Measurements from ENCODE around the gene ITGA1.

GRCh38 chr5:52773342-52773741, 14.4 kb upstream of the ITGA1 start:
- no peak for TF ChIP-seq CTCF (IDR thresholded peaks at IDR 0.05)
- TF ChIP-seq POLR2AphosphoS5 (IDR thresholded peaks at IDR 0.05; ENCODE audit: low read depth, low read length) = no peak
- no peak for TF ChIP-seq SIN3A (IDR thresholded peaks at IDR 0.05; ENCODE audit: borderline replicate concordance, insufficient read depth, low read depth, low read length)
- no peak for TF ChIP-seq TCF7L2 (IDR thresholded peaks at IDR 0.05; ENCODE audit: low read depth, low read length)

All from Panc1 (cell line).